Activated naive CD4-positive, alpha-beta T cell treated with anti-CD3 and anti-CD28 coated beads for 36 hours (primary cell): ENCODE data around the gene UMODL1. TPM values are rescaled to one million over a fixed set of nuclear protein-coding genes. Genes with fewer than 3 reads are reported as not detected.

Experiments used
- CTCF ChIA-PET: fragments of 350-600 bp; sonication (Branson Sonifier 250); formaldehyde crosslinking; loops from one replicate; lab custom pipeline; 2021; ENCODE audit warnings: antibody characterized with exemption; lab: Charles Lee
- DNase-seq: peaks from one replicate; pipeline ENCODE4 v3.0.0-alpha.2; 2020
- H3K27ac Mint-ChIP-seq: one replicate; pipeline ENCODE4 v1.8.0; 2021; ENCODE audit warnings: mild to moderate bottlenecking, mixed read lengths
- H3K27me3 Mint-ChIP-seq: one replicate; pipeline ENCODE4 v1.8.0; 2021; ENCODE audit warnings: low read depth, mixed read lengths
- H3K36me3 Mint-ChIP-seq: one replicate; pipeline ENCODE4 v1.8.0; 2021; ENCODE audit warnings: low read depth, mixed read lengths
- H3K4me1 Mint-ChIP-seq: one replicate; pipeline ENCODE4 v1.8.0; 2021; ENCODE audit warnings: low read depth, mixed read lengths
- H3K4me3 Mint-ChIP-seq: one replicate; pipeline ENCODE4 v1.8.0; 2021; ENCODE audit warnings: mild to moderate bottlenecking, moderate library complexity, mixed read lengths
- H3K9me3 Mint-ChIP-seq: one replicate; pipeline ENCODE4 v1.8.0; 2021; ENCODE audit warnings: mixed read lengths
- intact Hi-C: fragments of 100-400 bp; cut with micrococcal nuclease; formaldehyde crosslinking; loops from one replicate; pipeline ENCODE4 v1.15.1; 2023
- total RNA-seq, 2 experiments: library from RNA; stranded (reverse); gene quantifications; one replicate each; pipeline ENCODE4 v1.2.3, GENCODE V29; 2021

UMODL1 gene
- total RNA-seq, 2 experiments from 2014 or later: not detected

DNA sequence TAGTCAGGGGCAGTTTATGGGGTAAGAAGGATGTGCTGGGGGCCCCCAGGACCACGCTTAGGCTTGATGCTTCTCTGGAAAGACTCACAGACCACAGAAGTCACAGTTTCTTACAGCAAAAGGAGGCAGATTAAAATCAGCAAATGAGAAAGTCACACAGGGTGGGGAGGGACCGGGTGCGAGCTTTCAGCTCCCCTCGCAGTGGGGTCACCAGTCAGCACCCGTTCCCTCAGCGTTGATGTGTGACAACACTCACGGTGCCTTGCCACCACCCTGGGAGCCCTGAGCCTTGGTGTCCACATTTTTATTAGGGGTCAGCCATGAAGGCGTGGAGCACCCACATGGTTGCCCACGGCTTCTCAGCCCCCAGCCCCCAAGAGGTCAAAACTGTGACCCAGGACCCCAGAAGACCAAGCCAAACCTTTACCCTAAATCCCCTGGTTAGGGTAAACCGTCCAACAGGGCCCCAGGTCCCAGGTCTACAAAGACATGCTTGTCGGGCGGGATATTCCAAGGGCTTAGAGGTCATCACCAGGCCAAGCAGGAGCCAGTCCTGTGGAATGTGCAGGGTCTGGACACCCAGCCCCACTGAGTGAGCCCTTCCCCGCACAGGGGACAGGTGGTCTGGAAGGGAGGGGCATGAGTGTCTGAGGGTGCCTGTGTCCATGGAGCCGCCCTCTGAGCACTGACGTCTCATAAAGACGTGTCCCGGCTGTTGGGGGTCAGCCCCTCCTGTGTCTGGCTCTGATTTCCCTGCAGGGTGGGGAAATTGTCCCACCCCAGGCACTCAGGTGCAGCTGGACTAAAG lies 83.3 kb downstream of the UMODL1 start:
- no peaks in the 10 kb centered on the region for H3K9me3 Mint-ChIP-seq
- peaks cover under 1% of the 10 kb centered on the region for H3K27me3 Mint-ChIP-seq
- H3K4me1 Mint-ChIP-seq: peaks cover 4% of the 10 kb centered on the region
- H3K36me3 Mint-ChIP-seq: no peaks in the 10 kb centered on the region
- no peak overlapping the region for H3K4me3 Mint-ChIP-seq
- intact Hi-C loops: no loop called here
- DNase-seq: no peak
- CTCF ChIA-PET: interaction anchor here (1.0 kb wide), 2 partner anchors 9 to 15 kb away, joined by 3 to 4 read pairs; no protein-coding TSS in a partner anchor
- H3K27ac Mint-ChIP-seq: no peak overlapping the region

DNA sequence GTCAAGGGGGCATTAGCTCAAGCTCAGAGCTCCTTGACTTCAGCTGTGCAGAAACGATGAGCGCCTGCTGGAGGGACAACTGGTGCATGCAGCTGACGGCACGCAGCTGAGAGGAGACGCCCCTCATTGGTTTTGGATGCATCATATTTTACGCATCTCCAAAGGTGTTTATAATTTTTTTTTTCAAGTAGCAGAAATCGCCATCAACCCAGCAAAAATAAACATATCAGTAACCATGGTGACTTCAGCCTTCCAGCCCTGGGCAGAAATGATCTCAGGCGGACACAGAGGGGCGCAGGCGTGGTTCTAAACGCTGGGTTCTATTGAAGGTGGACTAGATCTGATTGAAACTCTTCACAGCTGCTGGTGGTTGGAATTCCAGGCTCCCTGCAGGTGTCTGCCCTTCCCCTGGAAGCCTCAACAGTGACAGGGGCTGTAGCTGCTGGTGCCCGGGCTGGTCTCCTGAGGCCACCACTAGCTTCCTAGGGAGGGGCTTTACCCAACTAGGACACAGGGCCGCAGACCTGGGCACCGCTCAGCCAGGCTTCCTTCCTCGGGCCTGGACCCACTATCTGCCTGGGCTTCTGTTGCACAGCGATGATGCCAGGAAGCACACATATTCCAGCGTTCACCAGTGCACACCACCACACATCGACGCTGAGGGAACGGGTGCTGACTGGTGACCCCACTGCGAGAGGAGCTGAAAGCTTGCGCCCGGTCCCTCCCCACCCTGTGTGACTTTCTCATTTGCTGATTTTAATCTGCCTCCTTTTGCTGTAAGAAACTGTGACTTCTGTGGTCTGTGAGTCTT lies 84.1 kb downstream of the UMODL1 start:
- DNase-seq: no peak
- CTCF ChIA-PET: interaction anchor here (1.0 to 2.5 kb wide), 4 partner anchors 9 to 104 kb away, joined by 3 to 7 read pairs (median 5); no protein-coding TSS in a partner anchor
- no peak overlapping the region for H3K4me3 Mint-ChIP-seq
- H3K27ac Mint-ChIP-seq: no peak overlapping the region
- peaks cover 1% of the 10 kb centered on the region for H3K27me3 Mint-ChIP-seq
- no peaks in the 10 kb centered on the region for H3K9me3 Mint-ChIP-seq
- no peaks in the 10 kb centered on the region for H3K36me3 Mint-ChIP-seq
- H3K4me1 Mint-ChIP-seq: peaks cover 10% of the 10 kb centered on the region
- intact Hi-C loops: no loop called here

DNA sequence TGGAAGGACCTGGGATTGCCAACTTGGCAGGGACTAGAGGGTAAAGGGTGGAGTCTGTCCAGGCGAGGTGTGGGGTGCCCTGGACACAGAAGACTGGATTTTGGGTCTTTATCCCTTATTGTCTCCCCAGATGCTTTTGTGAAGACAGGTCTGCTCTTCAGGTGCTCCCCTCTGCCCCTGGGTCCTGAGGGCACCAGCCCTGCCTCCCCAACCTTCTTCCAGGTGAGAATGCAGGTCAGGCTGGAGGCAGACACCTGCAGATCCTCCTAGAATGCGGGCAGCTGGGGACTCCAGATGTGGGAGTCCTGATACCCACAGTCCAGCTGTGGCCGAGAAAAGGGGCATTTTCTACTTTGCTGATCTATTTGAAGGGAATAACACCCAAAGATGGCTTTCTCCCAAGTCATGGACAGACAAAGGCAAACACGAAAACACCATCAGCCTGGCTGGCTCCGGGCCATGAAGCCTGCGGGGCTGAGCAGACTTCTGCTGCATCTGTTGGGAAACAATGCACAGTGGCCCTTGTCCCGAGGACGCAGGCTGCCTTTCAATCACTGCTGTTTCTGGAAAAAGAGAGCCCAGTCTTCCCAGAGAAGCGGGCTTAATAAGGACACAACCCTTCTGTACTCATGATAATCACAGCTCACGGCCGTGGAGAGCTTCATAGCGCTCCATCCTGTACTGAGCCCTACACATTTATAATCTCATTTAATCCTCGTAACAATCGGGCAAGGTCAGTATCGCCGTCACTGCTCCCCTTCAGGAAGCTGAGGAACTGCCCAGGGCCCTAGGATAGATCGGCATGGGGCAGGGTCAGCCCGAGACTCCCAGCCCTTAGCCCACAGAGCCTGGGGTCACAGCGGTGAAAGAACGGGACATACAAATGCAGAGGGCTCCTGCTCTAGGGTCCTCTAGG lies 85.8 kb downstream of the UMODL1 start:
- Mint-ChIP-seq H3K36me3 (no peaks in the 10 kb centered on the region), H3K4me3 (no peak overlapping the region), H3K27me3 (peaks cover 1% of the 10 kb centered on the region), H3K4me1 (peaks cover 24% of the 10 kb centered on the region), H3K27ac (no peak overlapping the region), H3K9me3 (no peaks in the 10 kb centered on the region)
- DNase-seq: no peak
- intact Hi-C loops: no loop called here
- CTCF ChIA-PET: interaction anchor here (1.2 to 2.5 kb wide), 4 partner anchors 7 to 102 kb away, joined by 3 to 7 read pairs (median 4); no protein-coding TSS in a partner anchor

DNA sequence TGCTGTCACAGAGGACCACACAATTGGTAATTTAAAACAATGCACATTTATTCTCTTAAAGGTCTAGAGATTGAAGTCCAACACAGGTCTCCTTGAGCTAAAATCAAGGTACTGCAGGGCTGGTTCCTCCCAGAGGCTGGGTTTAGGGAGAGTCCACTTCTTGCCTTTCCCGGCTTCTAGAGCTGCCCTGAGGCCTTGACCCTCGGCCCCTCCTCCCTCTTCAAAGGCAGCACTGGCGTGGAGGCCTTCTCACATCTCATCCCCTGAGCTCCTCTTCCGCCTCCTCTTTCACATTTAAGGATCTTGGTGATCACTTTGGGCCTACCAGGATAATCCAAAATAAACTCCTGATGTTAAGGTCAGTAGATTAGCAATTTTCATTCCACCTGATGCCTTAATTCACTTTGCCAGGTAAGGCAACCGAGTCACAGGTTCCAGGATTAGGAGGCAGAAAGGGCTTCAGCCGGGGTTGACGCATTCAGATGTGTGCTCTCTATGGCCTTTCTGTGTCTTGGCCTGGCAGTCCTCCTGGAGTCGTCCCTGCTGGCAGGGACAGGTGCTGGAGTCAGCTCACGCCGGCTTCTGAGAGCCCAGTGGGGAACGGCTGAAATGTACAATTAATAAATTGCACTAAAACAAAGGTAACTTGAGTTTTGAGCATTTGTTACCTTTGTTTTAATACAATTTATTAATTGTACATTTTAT lies 86.6 kb downstream of the UMODL1 start:
- H3K27me3 Mint-ChIP-seq: peaks cover 1% of the 10 kb centered on the region
- no peak overlapping the region for H3K27ac Mint-ChIP-seq
- H3K4me3 Mint-ChIP-seq: no peak overlapping the region
- no peak for DNase-seq
- H3K4me1 Mint-ChIP-seq: peaks cover 32% of the 10 kb centered on the region
- CTCF ChIA-PET: interaction anchor here (0.7 to 2.5 kb wide), 3 partner anchors 39 to 158 kb away, joined by 3 to 7 read pairs (median 3); no protein-coding TSS in a partner anchor
- no peaks in the 10 kb centered on the region for H3K36me3 Mint-ChIP-seq
- intact Hi-C loops: no loop called here
- no peaks in the 10 kb centered on the region for H3K9me3 Mint-ChIP-seq

DNA sequence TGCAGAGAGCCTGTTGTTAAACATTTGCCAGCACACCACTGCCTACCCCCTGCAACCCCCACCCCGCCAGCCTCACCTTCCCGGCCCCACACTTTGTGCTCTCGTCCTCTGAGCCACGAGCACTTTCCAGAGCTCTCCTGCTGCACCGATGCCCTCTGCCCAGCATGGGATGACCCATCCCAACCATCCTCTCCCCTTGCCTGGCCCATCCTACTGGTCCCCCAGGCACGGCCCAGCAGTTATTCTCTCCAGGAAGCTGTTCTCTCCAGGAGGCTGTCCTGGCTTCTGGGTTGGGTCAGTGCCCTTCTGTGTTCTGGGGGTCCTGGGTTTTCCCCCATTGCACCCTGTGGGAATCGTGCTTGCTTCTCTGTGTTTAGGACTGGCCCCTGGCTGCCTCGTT lies 87.7 kb downstream of the UMODL1 start:
- Mint-ChIP-seq H3K27ac (no peak overlapping the region), H3K27me3 (peaks cover 1% of the 10 kb centered on the region), H3K9me3 (no peaks in the 10 kb centered on the region), H3K4me3 (no peak overlapping the region), H3K36me3 (no peaks in the 10 kb centered on the region), H3K4me1 (peaks cover 36% of the 10 kb centered on the region)
- intact Hi-C loops: no loop called here
- no peak for DNase-seq
- CTCF ChIA-PET: interaction anchor here (0.7 to 1.4 kb wide), 3 partner anchors 9 to 41 kb away, joined by 3 to 4 read pairs (median 3); no protein-coding TSS in a partner anchor

DNA sequence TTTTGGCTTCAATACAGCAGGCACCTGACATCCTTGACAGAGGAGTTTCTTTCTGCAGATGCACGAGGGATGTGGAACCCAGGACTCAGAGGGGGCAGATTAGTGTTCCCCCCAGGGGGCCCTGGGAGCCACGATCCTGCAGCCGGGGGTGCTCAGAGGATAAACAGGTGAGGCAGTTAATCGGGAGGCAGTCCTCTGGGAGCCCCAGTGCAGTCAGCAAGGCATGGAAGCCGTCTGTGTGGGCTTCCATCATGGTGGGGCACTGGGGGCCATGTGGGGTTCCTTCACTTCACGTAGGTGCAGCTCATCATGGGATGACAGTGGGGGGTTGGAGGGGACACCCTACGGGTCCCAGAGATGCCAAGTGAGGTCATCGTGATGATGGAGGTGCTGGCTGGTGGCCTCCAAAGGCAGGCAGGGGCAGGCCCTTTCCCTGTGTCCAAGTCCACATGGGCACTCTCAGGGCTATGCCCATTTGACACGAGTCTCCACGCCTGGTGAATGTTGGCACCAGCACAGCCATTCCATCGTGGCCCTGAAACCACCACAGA lies 88.5 kb downstream of the UMODL1 start:
- peaks cover 36% of the 10 kb centered on the region for H3K4me1 Mint-ChIP-seq
- peaks cover 1% of the 10 kb centered on the region for H3K27me3 Mint-ChIP-seq
- no peak overlapping the region for H3K4me3 Mint-ChIP-seq
- no peak overlapping the region for H3K27ac Mint-ChIP-seq
- H3K36me3 Mint-ChIP-seq: no peaks in the 10 kb centered on the region
- no peak for DNase-seq
- CTCF ChIA-PET: interaction anchor here (0.6 to 1.4 kb wide), 6 partner anchors 8 to 208 kb away, joined by 3 to 4 read pairs (median 3); no protein-coding TSS in a partner anchor
- no peaks in the 10 kb centered on the region for H3K9me3 Mint-ChIP-seq
- intact Hi-C loops: loop anchor here (5.0 kb wide), 1 partner anchor 293 kb away; no protein-coding TSS in a partner anchor

DNA sequence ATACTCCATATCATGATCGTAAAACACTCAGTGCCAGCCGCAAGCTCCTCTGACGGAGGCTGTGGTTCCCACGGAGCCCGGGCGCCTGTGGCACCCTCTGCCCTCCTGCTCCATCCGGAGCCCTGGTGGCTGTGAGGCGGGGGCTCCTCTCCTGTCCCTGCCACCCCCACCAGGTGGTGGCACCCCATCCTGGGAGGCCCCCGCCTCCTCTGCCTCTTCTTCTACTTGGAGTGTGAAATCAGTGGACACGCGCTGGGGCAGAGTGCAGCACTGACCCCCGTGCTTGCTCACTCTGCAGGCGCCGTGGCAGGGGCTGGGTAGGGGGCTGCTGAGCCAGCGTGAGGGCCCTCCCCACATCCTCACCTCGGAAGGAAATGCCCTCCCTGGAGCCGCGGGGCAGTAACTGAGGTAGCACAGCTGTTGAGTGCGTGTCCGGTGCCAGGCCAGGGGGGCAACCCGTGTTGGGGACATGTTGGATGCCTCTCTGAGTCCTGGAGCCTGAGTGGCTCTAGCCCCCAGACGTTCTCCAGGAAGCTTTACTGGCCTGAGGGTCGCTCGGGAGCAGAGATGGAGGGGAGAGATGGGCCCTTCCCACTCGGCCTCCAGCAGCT lies 89.1 kb downstream of the UMODL1 start:
- no peaks in the 10 kb centered on the region for H3K9me3 Mint-ChIP-seq
- H3K36me3 Mint-ChIP-seq: no peaks in the 10 kb centered on the region
- CTCF ChIA-PET: interaction anchor here (1.0 to 1.2 kb wide), 3 partner anchors 8 to 99 kb away, joined by 3 to 4 read pairs (median 3); no protein-coding TSS in a partner anchor
- DNase-seq: no peak
- H3K27me3 Mint-ChIP-seq: peaks cover 1% of the 10 kb centered on the region
- no peak overlapping the region for H3K4me3 Mint-ChIP-seq
- peaks cover 36% of the 10 kb centered on the region for H3K4me1 Mint-ChIP-seq
- intact Hi-C loops: loop anchor here (5.0 kb wide), 1 partner anchor 292 kb away; no protein-coding TSS in a partner anchor
- H3K27ac Mint-ChIP-seq: no peak overlapping the region

DNA sequence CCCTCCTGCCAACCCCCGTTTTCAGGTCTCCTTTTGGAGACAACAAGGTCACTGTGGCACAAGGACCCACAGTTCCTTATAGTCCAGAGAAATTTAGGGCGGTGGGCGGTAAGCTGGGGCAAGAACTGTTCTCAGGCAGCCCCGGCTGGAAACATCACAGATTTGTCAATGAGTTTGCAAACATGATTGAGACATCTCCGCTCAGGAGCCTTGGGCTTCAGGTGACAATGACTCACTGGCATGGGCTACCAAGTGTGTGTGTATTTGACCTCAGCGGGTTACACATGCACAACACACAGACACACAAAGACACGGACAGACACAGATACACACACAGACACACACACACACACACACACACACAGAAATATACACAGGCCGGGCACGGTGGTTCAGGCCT lies 89.6 kb downstream of the UMODL1 start:
- H3K36me3 Mint-ChIP-seq: no peaks in the 10 kb centered on the region
- peaks cover 1% of the 10 kb centered on the region for H3K27me3 Mint-ChIP-seq
- H3K4me1 Mint-ChIP-seq: peaks cover 36% of the 10 kb centered on the region
- intact Hi-C loops: loop anchor here (5.0 kb wide), 1 partner anchor 292 kb away; no protein-coding TSS in a partner anchor
- H3K9me3 Mint-ChIP-seq: no peaks in the 10 kb centered on the region
- no peak overlapping the region for H3K4me3 Mint-ChIP-seq
- CTCF ChIA-PET: interaction anchor here (0.7 to 1.2 kb wide), 4 partner anchors 9 to 98 kb away, joined by 3 to 4 read pairs (median 3); no protein-coding TSS in a partner anchor
- no peak for DNase-seq
- H3K27ac Mint-ChIP-seq: no peak overlapping the region

DNA sequence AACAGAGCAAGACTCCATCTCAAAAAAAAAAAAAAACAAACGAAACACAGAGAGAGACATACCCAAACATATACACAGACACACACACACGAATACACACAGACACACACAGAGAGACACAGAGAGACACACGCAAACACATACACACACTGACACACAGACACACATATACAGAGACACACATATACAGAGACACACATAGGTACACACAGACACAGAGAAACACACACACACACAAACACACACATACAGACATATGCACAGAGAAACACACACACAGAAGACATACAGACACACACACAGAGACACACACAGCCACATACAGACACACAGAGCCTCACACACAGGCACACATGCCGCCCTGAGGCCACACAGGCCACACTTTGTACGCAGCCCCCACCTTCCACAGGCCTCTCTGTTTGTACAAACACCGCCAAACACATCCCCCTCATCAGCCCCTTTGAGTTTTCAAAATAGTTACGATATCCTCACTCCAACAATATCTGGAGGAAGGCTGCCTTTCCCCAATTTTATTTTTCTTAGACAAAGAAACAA lies 90.4 kb downstream of the UMODL1 start:
- no peaks in the 10 kb centered on the region for H3K36me3 Mint-ChIP-seq
- H3K27me3 Mint-ChIP-seq: peaks cover 1% of the 10 kb centered on the region
- CTCF ChIA-PET: interaction anchor here (0.7 kb wide), 1 partner anchor 58 kb away, joined by 3 read pairs; no protein-coding TSS in a partner anchor
- H3K4me3 Mint-ChIP-seq: no peak overlapping the region
- H3K4me1 Mint-ChIP-seq: peaks cover 36% of the 10 kb centered on the region
- no peaks in the 10 kb centered on the region for H3K9me3 Mint-ChIP-seq
- DNase-seq: no peak
- intact Hi-C loops: loop anchor here (5.0 kb wide), 1 partner anchor 291 kb away; no protein-coding TSS in a partner anchor
- peak overlapping the region; percentile 33 for H3K27ac Mint-ChIP-seq
